HS-27A (cell line): ENCODE results near the gene SPTB.
"Not testable (repeated sequence)": the region's sequence is repeated elsewhere in the genome, so short reads cannot be mapped to it uniquely, and the experiment has no call there.

Source experiments
- DNase-seq: peaks from one replicate; pipeline ENCODE4 v3.0.0-alpha.2; 2012; ENCODE audit warnings: low read depth, missing footprints

Gene SPTB

GRCh38 chr14:64879635-64880220 is at the start of gene SPTB:
Gene SPTB (minus strand): TSS chr14:64879907. CDS start chr14:64823094, 56,813 bp downstream.
- no peak for DNase-seq

GRCh38 chr14:64929014-64929359 is 49.3 kb upstream of the SPTB start:
- DNase-seq, result no peak

- no peak for DNase-seq
Measured at GRCh38 chr14:64928239-64929013, 48.7 kb upstream of the SPTB start.

- no peak for DNase-seq
Measured at GRCh38 chr14:64927031-64927430, 47.3 kb upstream of the SPTB start.

GRCh38 chr14:64926398-64926995 is 46.8 kb upstream of the SPTB start:
- no peak for DNase-seq

- no peak for DNase-seq
Measured at GRCh38 chr14:64923015-64923414, 43.3 kb upstream of the SPTB start.

- DNase-seq, result no peak
Measured at GRCh38 chr14:64920465-64920864, 40.8 kb upstream of the SPTB start.

GRCh38 chr14:64919618-64920017 is 39.9 kb upstream of the SPTB start:
- no peak for DNase-seq

GRCh38 chr14:64919215-64919614 is 39.5 kb upstream of the SPTB start:
- DNase-seq, result no peak

- no peak for DNase-seq
Measured at GRCh38 chr14:64918216-64918615, 38.5 kb upstream of the SPTB start.

GRCh38 chr14:64915797-64916196 is 36.1 kb upstream of the SPTB start:
- DNase-seq, result no peak

- no peak for DNase-seq
Measured at GRCh38 chr14:64915029-64915424, 35.3 kb upstream of the SPTB start.

- DNase-seq, result peak; percentile 95
Measured at GRCh38 chr14:64914237-64915028, 34.7 kb upstream of the SPTB start, which contains the start of gene CHURC1. Gene CHURC1 (plus strand): TSS chr14:64914455. CDS start chr14:64914496, 41 bp downstream.

GRCh38 chr14:64913477-64913876 is 33.8 kb upstream of the SPTB start:
- not testable (repeated sequence) for DNase-seq

- no peak for DNase-seq
Measured at GRCh38 chr14:64912261-64912660, 32.6 kb upstream of the SPTB start.

- DNase-seq, result no peak
Measured at GRCh38 chr14:64910847-64911495, 31.3 kb upstream of the SPTB start.

GRCh38 chr14:64906022-64906421 is 26.3 kb upstream of the SPTB start:
- DNase-seq, result no peak

- DNase-seq, result no peak
Measured at GRCh38 chr14:64899958-64900357, 20.3 kb upstream of the SPTB start.

- DNase-seq, result peak; percentile 41
Measured at GRCh38 chr14:64891839-64892375, 12.2 kb upstream of the SPTB start.

- DNase-seq, result no peak
Measured at GRCh38 chr14:64891173-64891838, 11.6 kb upstream of the SPTB start.

- no peak for DNase-seq
Measured at GRCh38 chr14:64889352-64889751, 9.6 kb upstream of the SPTB start.
